SKM-1 (cell line): ENCODE data around the gene EHF.

Source experiments
- DNase-seq: peaks from one replicate; lab custom pipeline; 2025; ENCODE audit not compliant: unreplicated experiment; lab: John Stamatoyannopoulos, UW

EHF gene

DNA sequence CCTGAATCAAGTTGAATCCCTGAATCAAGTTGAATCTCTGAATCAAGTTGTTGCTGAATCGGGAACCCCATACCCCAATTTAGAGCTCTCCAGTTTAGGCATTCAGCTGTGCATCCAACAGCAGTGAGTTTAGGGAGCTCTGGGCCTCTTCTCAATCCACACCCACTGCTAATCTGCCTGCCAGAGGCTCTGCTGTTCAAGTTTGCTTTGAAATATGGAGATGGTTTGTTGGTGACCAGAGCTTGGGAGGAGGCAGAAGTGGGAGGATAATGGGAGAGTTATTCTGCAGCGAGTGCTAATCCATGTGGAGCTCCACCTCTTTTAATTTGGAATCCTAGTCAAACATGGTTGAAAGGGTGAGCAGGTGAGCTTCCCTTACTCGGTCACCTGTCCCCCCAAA, 22.4 kb downstream of the EHF start:
- no peak for DNase-seq

GRCh38 chr11:34643846-34644245, 23.0 kb downstream of the EHF start:
- DNase-seq: no peak

DNA sequence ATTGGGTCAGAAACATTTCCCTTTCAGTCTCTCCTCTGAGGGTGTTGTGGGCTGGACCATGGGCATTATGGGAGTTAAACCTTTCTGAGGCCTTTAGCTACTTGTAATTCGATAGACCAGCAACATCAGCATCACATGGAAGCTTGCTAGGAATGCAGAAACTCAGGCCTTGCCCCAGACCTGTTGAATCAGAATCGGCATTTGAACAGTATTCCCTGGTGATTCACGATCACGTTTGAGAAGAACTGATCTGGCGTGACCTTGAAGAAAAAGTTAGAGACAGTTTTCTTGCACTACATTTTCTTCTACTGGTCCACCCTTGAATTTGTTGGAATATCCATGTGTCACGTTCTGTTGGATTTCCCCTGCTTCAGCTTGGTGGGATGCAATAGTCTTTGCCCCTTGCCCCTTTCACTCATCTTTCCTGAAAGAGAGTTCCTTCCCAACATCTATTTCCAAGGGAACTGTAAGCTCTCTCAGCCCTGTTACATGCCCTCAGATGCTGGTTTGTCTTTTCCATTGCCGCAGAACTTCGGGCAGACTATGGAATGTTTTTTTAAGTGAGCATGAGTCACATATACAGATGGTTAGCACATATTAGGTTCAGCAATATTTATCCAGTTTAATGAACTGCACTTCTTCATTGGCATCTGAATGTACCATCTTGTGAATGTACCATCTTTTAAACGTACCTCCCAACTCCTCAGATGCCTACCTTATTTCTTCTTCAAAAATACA, 23.9 kb downstream of the EHF start:
- no peak for DNase-seq

DNA sequence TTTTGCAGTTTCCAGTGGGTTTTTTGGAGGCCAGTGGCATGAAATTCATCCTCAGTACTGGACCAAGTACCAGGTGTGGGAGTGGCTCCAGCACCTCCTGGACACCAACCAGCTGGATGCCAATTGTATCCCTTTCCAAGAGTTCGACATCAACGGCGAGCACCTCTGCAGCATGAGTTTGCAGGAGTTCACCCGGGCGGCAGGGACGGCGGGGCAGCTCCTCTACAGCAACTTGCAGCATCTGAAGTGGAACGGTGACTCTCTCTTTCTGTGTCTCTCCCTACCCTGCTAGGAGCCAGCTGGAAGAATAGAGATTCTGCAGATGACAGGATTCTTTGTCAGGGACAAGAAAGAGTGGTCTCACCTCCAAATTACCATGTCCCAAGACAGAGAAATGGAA, 25.5 kb downstream of the EHF start:
- no peak for DNase-seq

DNA sequence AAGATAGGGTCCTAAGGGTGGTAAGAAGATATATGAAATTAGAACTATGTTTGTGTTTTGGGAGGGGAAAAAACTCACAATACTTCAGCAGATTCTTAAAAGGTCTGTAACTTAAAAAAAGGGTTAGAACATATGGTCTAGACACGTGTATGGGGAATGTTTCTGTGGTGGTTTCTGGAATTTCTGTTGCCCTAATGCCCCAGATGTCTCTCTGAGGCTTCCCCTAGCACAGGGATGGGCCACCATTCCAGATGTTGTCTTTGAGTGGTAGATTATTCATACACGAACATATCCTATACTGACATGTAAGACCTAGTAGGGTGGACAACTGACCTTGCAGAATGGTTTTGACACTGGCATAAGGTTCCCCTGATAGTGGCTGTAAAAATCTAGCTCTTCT, 26.2 kb downstream of the EHF start:
- DNase-seq: no peak

GRCh38 chr11:34647532-34647931, 26.6 kb downstream of the EHF start:
- no peak for DNase-seq

- no peak for DNase-seq
These were observed 27.1 kb downstream of the EHF start for GRCh38 chr11:34648036-34648435.

DNA sequence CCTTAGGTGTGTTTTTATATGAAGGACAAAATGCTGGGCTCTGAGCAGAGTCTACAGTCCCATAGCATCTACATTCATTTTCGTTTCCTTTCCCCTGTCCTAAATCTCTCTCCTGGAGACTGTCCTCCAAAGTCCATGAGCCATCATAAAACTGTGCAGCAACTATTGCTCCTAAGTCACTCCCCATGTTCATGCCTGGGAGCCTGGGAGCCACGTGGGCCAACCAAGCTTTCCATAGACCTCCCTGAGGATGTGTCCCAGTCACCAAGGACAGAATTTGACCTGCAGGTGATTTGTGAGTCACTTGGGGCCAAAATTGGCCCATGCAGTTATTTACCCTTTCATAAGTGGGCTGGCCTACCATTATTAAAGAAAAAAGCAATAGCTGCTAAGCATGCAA, 28.7 kb downstream of the EHF start:
- no peak for DNase-seq

- DNase-seq: peak; percentile 26
These were observed 29.6 kb downstream of the EHF start for GRCh38 chr11:34650528-34650927.

- DNase-seq: no peak
These were observed 30.7 kb downstream of the EHF start for GRCh38 chr11:34651551-34651950.

DNA sequence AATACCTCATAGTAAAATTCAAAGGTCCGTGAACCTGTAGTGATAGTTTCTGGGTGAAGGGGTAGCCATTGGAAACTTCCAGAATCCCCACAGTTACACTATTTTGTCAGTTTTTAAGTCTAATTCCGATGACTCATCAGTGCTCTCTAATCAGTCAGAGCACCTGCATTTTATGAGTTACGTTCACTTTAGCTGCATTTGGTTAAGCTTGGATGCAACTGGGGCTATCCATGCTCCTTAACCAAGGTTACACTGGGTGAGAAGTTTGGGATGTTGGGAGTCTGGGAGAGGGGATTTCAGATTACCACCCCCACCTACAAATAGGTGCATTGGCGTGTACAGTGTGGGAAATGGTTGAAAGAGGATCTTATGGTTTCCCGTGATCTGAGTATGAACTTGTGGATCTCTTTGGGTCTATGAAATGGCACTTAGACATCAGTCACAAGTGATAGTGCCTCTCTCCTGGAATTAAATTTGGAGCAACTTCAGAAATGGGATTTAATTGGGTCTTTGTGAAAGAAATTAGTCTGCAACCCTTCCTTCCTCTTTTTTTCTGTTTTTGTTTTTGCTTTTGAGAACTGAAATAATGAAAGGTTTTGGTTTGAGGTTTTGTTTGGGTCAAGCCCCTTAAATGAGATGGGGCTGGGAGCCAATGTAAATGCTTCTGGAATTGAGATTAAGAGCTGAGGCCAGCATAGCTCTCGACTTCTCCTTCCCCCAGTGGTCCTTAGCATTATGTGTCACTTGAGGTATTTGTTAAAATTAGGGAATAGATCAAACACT, 31.5 kb downstream of the EHF start:
- no peak for DNase-seq

- no peak for DNase-seq
These were observed 32.1 kb downstream of the EHF start for GRCh38 chr11:34653031-34653430.

DNA sequence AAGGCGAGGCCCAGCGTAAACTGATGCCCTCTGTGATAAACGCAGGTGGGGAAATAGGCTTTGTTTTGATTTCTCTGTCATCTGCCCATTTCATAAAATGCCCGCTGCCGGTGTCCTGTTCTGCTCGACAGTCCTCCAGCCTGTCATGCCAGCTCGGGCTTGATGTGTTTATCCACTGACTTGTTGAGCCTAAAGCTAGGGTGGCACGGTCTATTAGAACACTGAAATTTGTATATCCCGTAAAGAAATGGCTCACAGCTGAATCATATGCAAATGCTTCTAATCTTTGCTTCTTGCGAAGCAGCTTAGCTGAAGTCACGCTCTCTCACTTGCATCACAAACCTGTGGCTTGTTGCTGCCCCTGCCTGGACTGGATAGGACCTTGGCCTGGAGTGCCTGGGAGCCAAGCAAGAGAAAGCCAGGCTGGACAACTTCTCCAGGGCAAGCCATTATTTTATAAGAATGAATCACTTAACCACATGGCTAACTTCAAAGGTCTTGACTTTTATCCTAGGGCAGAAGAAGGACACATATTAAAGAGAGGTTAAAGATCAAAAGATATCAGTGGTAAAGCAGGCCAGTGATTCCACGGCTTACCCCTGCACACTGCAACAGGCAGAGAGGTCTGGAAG, 33.1 kb downstream of the EHF start:
- peak; percentile 60 for DNase-seq

DNA sequence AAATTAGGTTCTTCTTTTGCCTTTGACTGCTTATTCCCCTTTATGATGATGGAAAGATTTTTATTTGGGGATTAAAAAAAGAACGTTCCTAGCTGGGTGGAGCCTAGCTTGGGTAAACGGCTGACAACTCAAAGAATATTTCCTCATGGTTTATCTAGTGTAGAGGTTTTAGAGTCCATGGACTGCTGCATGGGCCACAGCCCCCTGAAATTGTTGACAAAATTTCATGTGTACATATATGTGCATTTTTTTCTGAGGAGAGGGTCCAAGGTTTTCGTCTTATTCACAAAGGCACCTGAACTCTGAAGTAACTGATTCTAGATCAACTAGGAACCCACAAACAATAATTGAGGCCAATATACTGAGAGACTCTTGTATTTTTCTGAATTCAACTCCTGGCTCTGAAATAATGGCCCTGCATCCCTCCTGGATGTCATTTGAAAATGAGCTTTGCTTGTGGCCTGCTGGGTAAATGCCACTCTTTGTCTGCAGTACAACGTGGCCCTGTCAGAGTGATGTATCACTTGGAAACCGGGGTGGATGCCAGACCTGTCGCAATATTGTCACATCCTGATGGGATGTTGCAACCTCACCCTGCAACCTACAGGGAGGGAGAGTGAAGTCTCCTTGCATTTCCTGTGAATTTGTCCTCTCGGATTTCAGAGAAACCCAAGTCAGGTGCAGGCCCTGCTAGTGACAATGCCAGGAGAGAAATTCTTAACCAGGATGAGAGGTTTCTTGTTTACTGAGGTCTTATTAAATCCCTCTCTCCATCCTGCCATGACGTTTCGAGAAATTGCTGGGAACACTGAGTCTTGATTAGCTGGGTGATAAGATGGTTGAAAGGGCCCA, 33.8 kb downstream of the EHF start:
- DNase-seq: peak; percentile 60

- no peak for DNase-seq
These were observed 34.6 kb downstream of the EHF start for GRCh38 chr11:34655335-34656008.

DNA sequence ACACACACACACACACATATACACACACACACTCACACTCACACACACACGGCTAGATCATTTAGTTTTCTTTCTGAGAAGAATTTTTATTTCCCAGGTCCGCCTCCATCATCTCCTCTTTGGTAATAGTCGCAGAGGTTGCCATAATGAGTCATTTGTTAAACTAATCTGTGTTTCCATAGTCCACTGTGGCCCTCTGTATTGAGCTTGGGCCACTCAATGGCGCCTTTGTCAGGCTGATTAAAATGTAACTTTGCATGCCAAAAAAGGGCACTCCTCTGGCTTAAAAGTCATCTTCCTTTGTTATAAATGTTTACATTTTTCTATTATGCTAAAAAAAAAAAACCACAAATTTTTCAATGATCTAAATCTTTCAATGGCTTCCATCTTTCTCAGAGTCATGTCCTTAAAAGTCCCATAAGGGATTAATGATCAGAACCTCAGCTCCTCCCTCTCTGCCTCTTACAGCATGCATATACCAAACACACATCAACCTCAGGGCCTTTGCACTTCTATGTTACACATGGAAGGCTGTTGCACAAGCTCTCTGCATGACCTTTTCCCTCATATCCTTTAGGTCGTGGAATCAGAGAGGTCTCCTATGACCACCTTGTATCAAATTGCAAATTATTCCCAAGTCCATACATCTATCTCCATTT, 35.3 kb downstream of the EHF start:
- no peak for DNase-seq

DNA sequence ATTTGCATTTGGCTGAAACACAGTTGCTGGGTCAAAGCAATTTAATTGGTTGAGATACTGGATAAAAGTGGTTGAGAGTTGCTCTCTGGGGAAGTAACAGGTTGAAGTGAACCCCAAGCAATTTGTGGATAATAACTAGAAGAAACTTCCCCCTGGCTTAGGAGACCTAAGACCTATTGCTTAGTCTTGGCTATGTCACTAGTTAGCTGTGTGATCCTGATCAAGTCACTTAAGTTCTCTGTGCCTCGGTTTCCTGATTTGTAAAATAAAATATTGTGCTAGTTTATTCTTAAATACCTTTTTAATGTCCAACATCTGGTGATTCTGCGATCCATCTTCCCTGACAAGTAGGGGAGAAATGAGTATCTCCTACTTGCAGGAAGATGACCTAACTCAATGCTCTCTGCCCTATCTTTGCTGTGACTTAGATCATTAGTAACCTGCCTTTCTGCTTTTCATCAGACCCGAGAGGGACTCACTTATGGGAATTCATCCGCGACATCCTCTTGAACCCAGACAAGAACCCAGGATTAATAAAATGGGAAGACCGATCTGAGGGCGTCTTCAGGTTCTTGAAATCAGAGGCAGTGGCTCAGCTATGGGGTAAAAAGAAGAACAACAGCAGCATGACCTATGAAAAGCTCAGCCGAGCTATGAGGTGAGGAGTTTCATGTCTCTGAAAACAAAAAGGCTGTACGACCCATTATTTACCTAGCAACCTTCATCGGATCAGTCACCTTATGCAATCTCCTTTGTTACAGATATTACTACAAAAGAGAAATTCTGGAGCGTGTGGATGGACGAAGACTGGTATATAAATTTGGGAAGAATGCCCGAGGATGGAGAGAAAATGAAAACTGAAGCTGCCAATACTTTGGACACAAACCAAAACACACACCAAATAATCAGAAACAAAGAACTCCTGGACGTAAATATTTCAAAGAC, 37.5 kb downstream of the EHF start:
- no peak for DNase-seq

DNA sequence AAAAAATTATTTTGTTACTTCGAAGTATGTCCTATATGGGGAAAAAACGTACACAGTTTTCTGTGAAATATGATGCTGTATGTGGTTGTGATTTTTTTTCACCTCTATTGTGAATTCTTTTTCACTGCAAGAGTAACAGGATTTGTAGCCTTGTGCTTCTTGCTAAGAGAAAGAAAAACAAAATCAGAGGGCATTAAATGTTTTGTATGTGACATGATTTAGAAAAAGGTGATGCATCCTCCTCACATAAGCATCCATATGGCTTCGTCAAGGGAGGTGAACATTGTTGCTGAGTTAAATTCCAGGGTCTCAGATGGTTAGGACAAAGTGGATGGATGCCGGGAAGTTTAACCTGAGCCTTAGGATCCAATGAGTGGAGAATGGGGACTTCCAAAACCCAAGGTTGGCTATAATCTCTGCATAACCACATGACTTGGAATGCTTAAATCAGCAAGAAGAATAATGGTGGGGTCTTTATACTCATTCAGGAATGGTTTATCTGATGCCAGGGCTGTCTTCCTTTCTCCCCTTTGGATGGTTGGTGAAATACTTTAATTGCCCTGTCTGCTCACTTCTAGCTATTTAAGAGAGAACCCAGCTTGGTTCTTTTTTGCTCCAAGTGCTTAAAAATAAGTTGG, 38.3 kb downstream of the EHF start:
- no peak for DNase-seq
